ENCODE measurements around the gene APLF. TPM values are rescaled to one million over a fixed set of nuclear protein-coding genes. Genes with fewer than 3 reads are reported as not detected.

Gene APLF
- total and polyA plus RNA-seq, 2 donors (not counting 3 experiments of a cell fraction or from before 2014, with no cell fraction given): 0.75 to 2.3 TPM

DNA sequence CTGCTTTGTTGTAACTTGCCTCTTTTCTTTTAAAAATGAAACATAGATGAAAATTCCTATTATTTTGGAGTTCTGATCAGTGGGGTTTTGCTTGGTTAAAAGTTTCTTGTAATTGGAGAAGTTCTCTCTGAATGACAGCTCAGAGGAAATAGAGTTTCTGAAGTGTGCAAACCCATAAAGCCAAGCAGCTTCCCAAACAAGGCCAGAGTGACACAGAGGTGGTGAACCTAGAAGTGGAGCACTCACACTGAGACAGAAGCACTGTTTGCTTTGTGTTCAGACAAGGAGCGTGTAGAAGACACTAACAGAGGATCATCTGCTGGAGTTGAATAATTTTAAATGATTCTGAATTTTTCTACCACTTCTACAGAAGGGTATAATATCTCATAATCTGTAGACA lies 49.5 kb upstream of the APLF start:
- intact Hi-C loops (cut with micrococcal nuclease): no loop called here
- Histone ChIP-seq H3K9me3 (replicated peaks; ENCODE audit: control insufficient read depth, insufficient read depth, low read length) (no peaks in the 10 kb centered on the region), H3K27ac (ENCODE audit: insufficient read depth, low read depth, low read length) (no peak overlapping the region), H3K4me2 (ENCODE audit: insufficient read depth, low read length) (no peak overlapping the region), H3K9me1 (replicated peaks; ENCODE audit: control insufficient read depth, extremely low read depth, insufficient read depth, low read length) (no peaks in the 10 kb centered on the region), H3K4me1 (ENCODE audit: control insufficient read depth, extremely low read depth, insufficient read depth, low read length) (no peaks in the 10 kb centered on the region), H3K36me3 (ENCODE audit: control insufficient read depth in 2 of 2, extremely low read depth in 1 of 2, insufficient read depth in 2 of 2, low read length in 2 of 2) (no peaks in the 10 kb centered on the region), H3K9ac (replicated peaks; ENCODE audit: extremely low read depth, insufficient read depth, low read length) (no peak overlapping the region), H4K20me1 (replicated peaks; ENCODE audit: control insufficient read depth, extremely low read depth, insufficient read depth, low read length) (no peaks in the 10 kb centered on the region), H3K27me3 (ENCODE audit: control insufficient read depth in 2 of 2, insufficient read depth in 2 of 2, low read length in 2 of 2) (peaks cover 7 to 10% of the 10 kb centered on the region in 2 experiments), H3K79me2 (ENCODE audit: control insufficient read depth, insufficient read depth, low read length) (no peaks in the 10 kb centered on the region), H3K4me3 (replicated peaks in 1 of 3; ENCODE audit: insufficient read depth in 1 of 3, low read depth in 1 of 3, low read length in 3 of 3) (no peak overlapping the region), H2AFZ (ENCODE audit: low read depth, low read length) (no peak overlapping the region)
- ChIA-PET POLR2A (no interaction called here), CTCF (interaction anchor here (1.8 to 2.0 kb wide), 2 partner anchors 12 to 45 kb away, joined by 4 read pairs; no protein-coding TSS in a partner anchor)
- no peak for DNase-seq (ENCODE audit: low read depth, low spot score)
- TF ChIP-seq FOS (IDR thresholded peaks at IDR 0.05; ENCODE audit: borderline replicate concordance, insufficient read depth, low read length) (no peak), POLR2A (IDR thresholded peaks at IDR 0.05; ENCODE audit: low read depth, low read length) (no peak), POLR2AphosphoS5 (IDR thresholded peaks at IDR 0.05; ENCODE audit: insufficient read depth, low read depth, low read length) (no peak)
- BruUV-seq (replicated peaks): no TSS peak
- no peak for FAIRE-seq
- dilution Hi-C loops (cut with MboI; ENCODE audit: extremely low pct_ligation_motif_present, low sequenced_read_pairs): no loop called here

DNA sequence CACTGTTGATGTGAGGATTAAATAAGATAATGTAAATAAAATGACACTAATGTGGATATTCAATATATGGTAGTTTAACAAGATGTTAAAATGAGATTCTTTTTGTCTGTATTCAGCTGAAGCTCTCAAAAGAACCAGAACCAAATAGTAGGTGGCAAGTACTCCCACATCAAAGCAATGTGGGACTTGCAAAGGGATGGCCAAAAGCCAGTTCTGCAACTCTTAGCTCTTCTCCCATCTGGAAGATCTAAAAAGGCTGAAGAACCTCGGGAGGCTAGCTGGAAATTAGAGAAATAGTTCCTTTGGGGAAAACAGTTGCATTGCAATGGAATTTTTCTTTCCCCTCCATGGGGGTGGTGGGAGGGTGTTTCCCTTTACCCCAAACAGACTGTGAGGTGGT lies 49.0 kb upstream of the APLF start:
- no peak overlapping the region for H3K27ac ChIP-seq (ENCODE audit: insufficient read depth, low read depth, low read length)
- no peaks in the 10 kb centered on the region for H3K9me1 ChIP-seq (replicated peaks; ENCODE audit: control insufficient read depth, extremely low read depth, insufficient read depth, low read length)
- ChIA-PET POLR2A (no interaction called here), CTCF (interaction anchor here (1.8 kb wide), 1 partner anchor 13 kb away, joined by 4 read pairs; no protein-coding TSS in a partner anchor)
- peaks cover 7 to 10% of the 10 kb centered on the region in 2 experiments for H3K27me3 ChIP-seq (ENCODE audit: control insufficient read depth in 2 of 2, insufficient read depth in 2 of 2, low read length in 2 of 2)
- no peak for TF ChIP-seq CTCF (IDR thresholded peaks at IDR 0.05; ENCODE audit: extremely low read depth in 1 of 2, insufficient read depth in 1 of 2, low read depth in 1 of 2, low read length in 2 of 2)
- no peak for TF ChIP-seq JUN (IDR thresholded peaks at IDR 0.05; ENCODE audit: borderline replicate concordance, insufficient read depth, insufficient read length, low read depth)
- no peak for TF ChIP-seq GATA2 (IDR thresholded peaks at IDR 0.05; ENCODE audit: insufficient read depth, insufficient read length, low read depth, low read length)
- TF ChIP-seq POLR2A (IDR thresholded peaks at IDR 0.05; ENCODE audit: low read depth, low read length): no peak
- TF ChIP-seq POLR2AphosphoS5 (IDR thresholded peaks at IDR 0.05; ENCODE audit: insufficient read depth, low read depth, low read length): no peak
- no peak for TF ChIP-seq FOS (IDR thresholded peaks at IDR 0.05; ENCODE audit: borderline replicate concordance, insufficient read depth, low read length)
- intact Hi-C loops (cut with micrococcal nuclease): no loop called here
- H3K36me3 ChIP-seq (ENCODE audit: control insufficient read depth in 2 of 2, extremely low read depth in 1 of 2, insufficient read depth in 2 of 2, low read length in 2 of 2): no peaks in the 10 kb centered on the region
- H3K9me3 ChIP-seq (replicated peaks; ENCODE audit: control insufficient read depth, insufficient read depth, low read length): no peaks in the 10 kb centered on the region
- FAIRE-seq (no peak), DNase-seq (ENCODE audit: low read depth, low spot score) (no peak)
- no peaks in the 10 kb centered on the region for H3K4me1 ChIP-seq (ENCODE audit: control insufficient read depth, extremely low read depth, insufficient read depth, low read length)
- H3K79me2 ChIP-seq (ENCODE audit: control insufficient read depth, insufficient read depth, low read length): no peaks in the 10 kb centered on the region
- BruUV-seq (replicated peaks): no TSS peak
- no peak overlapping the region for H2AFZ ChIP-seq (ENCODE audit: low read depth, low read length)
- no peaks in the 10 kb centered on the region for H4K20me1 ChIP-seq (replicated peaks; ENCODE audit: control insufficient read depth, extremely low read depth, insufficient read depth, low read length)
- H3K9ac ChIP-seq (replicated peaks; ENCODE audit: extremely low read depth, insufficient read depth, low read length): no peak overlapping the region
- no peak overlapping the region for H3K4me3 ChIP-seq (replicated peaks in 1 of 3; ENCODE audit: insufficient read depth in 1 of 3, low read depth in 1 of 3, low read length in 3 of 3)
- dilution Hi-C loops (cut with MboI; ENCODE audit: extremely low pct_ligation_motif_present, low sequenced_read_pairs): no loop called here
- no peak overlapping the region for H3K4me2 ChIP-seq (ENCODE audit: insufficient read depth, low read length)
